Stimulated activated CD4-positive, alpha-beta T cell treated with anti-CD3 and anti-CD28 coated beads, Interleukin-12 subunit alpha, Interleukin-12 subunit beta, amount 100 ng/mL, for 24 hours (primary cell): ENCODE results near the gene CRYAA.

Experiments used
- DNase-seq, 2 experiments: peaks; one replicate each; pipeline ENCODE4 v3.0.0-alpha.2; 2020; ENCODE audit warnings: low read depth in 2 of 2

Gene CRYAA

GRCh38 chr21:43203591-43203990, 34.8 kb downstream of the CRYAA start:
- no peak for DNase-seq

GRCh38 chr21:43204638-43205037, 35.8 kb downstream of the CRYAA start:
- DNase-seq = no peak

- DNase-seq = no peak
Measured at GRCh38 chr21:43206231-43207042, 37.6 kb downstream of the CRYAA start.

- no peak for DNase-seq
Measured at GRCh38 chr21:43207043-43207315, 38.2 kb downstream of the CRYAA start.

- DNase-seq = no peak
Measured at GRCh38 chr21:43207868-43208267, 39.1 kb downstream of the CRYAA start.

GRCh38 chr21:43208561-43209332, 39.9 kb downstream of the CRYAA start:
- DNase-seq = no peak

- no peak for DNase-seq
Measured at GRCh38 chr21:43209575-43210453, 41.0 kb downstream of the CRYAA start.

- DNase-seq = no peak
Measured at GRCh38 chr21:43210454-43211071, 41.8 kb downstream of the CRYAA start.

GRCh38 chr21:43211072-43211759, 42.4 kb downstream of the CRYAA start:
- DNase-seq = no peak

- no peak for DNase-seq
Measured at GRCh38 chr21:43211760-43212115, 42.9 kb downstream of the CRYAA start.
